Liver (tissue), 9 donors: ENCODE results near the gene RPP40. TPM values are rescaled to one million over a fixed set of nuclear protein-coding genes. Genes with fewer than 3 reads are reported as not detected.

ENCODE experiments used
- DNase-seq: peaks from one replicate; pipeline ENCODE4 v3.0.0-alpha.2; 2017; ENCODE audit warnings: low spot score
- H3K27ac ChIP-seq, 2 donors: one replicate each; pipeline ENCODE4 v1.7.0; 2013; ENCODE audit warnings: inconsistent platforms in 2 of 2, low read length in 2 of 2, control low read depth in 1 of 2, low read depth in 1 of 2, mild to moderate bottlenecking in 1 of 2
- H3K27me3 ChIP-seq, 4 donors: one replicate each; pipeline versions ENCODE4 v1.6.1 to v1.7.0; 2013; ENCODE audit warnings: low read length in 3 of 4, inconsistent platforms in 1 of 4, mild to moderate bottlenecking in 1 of 4, moderate library complexity in 1 of 4; ENCODE audit not compliant: control insufficient read depth in 4 of 4, insufficient read depth in 4 of 4
- H3K36me3 ChIP-seq, 4 donors: one replicate each; pipeline versions ENCODE4 v1.6.1 to v1.7.0; 2013; ENCODE audit warnings: low read length in 3 of 4, mild to moderate bottlenecking in 3 of 4, low read depth in 1 of 4, moderate library complexity in 1 of 4; ENCODE audit not compliant: control insufficient read depth in 4 of 4, insufficient read depth in 3 of 4
- H3K4me1 ChIP-seq, 4 donors: one replicate each; pipeline versions ENCODE4 v1.6.1 to v1.7.0; 2013; ENCODE audit warnings: low read length in 3 of 4, mild to moderate bottlenecking in 3 of 4, moderate library complexity in 1 of 4; ENCODE audit not compliant: control insufficient read depth in 4 of 4, insufficient read depth in 4 of 4
- H3K4me3 ChIP-seq, 3 donors: one replicate each; pipeline versions ENCODE4 v1.6.1 to v1.7.0; 2013; ENCODE audit warnings: low read length in 3 of 3, control low read depth in 1 of 3, low read depth in 1 of 3, mild to moderate bottlenecking in 1 of 3
- H3K9ac ChIP-seq, 2 donors: one replicate each; pipeline ENCODE4 v1.7.0; 2013; ENCODE audit warnings: low read length in 2 of 2, mild to moderate bottlenecking in 2 of 2, moderate library complexity in 2 of 2, control low read depth in 1 of 2, low read depth in 1 of 2
- H3K9me3 ChIP-seq, 4 donors: one replicate each; pipeline versions ENCODE4 v1.6.1 to v1.7.0; 2013; ENCODE audit warnings: low read length in 3 of 4; ENCODE audit not compliant: control insufficient read depth in 4 of 4
- EGR1 ChIP-seq, 2 donors: IDR thresholded peaks; 2 replicates each; pipeline ENCODE4 v1.6.1; 2016 to 2018; ENCODE audit warnings: antibody characterized with exemption in 2 of 2, low read depth in 2 of 2
- FOXA1 ChIP-seq: IDR thresholded peaks from 2 replicates; pipeline ENCODE4 v1.6.1; 2016; ENCODE audit warnings: antibody characterized with exemption
- FOXA2 ChIP-seq: IDR thresholded peaks from 2 replicates; pipeline ENCODE4 v1.6.1; 2016; ENCODE audit warnings: antibody characterized with exemption
- GABPA ChIP-seq, 2 donors: IDR thresholded peaks in 1 of 2; conservative IDR thresholded peaks in 1 of 2; 2 replicates each; pipeline ENCODE4 v1.6.1; 2016; ENCODE audit warnings: antibody characterized with exemption in 2 of 2, mild to moderate bottlenecking in 1 of 2, moderate library complexity in 1 of 2
- HNF4G ChIP-seq: IDR thresholded peaks from 2 replicates; pipeline ENCODE4 v1.6.1; 2016; ENCODE audit warnings: antibody characterized with exemption
- JUND ChIP-seq, 2 donors: IDR thresholded peaks; 2 replicates each; pipeline ENCODE4 v1.6.1; 2016; ENCODE audit warnings: antibody characterized with exemption in 2 of 2
- MAX ChIP-seq: IDR thresholded peaks from 2 replicates; pipeline ENCODE4 v1.6.1; 2016; ENCODE audit warnings: antibody characterized with exemption
- NR2F2 ChIP-seq: IDR thresholded peaks from 2 replicates; pipeline ENCODE4 v1.6.1; 2016; ENCODE audit warnings: antibody characterized with exemption
- RAD21 ChIP-seq, 2 donors: IDR thresholded peaks; 2 replicates each; pipeline ENCODE4 v1.6.1; 2016; ENCODE audit warnings: antibody characterized with exemption in 2 of 2, mild to moderate bottlenecking in 2 of 2
- RXRA ChIP-seq, 2 donors: IDR thresholded peaks; 2 replicates each; pipeline ENCODE4 v1.6.1; 2017 to 2018; ENCODE audit warnings: antibody characterized with exemption in 2 of 2, mild to moderate bottlenecking in 1 of 2
- SP1 ChIP-seq: IDR thresholded peaks from 2 replicates; pipeline ENCODE4 v1.6.1; 2018; ENCODE audit warnings: antibody characterized with exemption, mild to moderate bottlenecking
- TAF1 ChIP-seq: conservative IDR thresholded peaks from 2 replicates; pipeline ENCODE4 v1.6.1; 2016; ENCODE audit warnings: antibody characterized with exemption, mild to moderate bottlenecking
- YY1 ChIP-seq: IDR thresholded peaks from 2 replicates; pipeline ENCODE4 v1.6.1; 2016; ENCODE audit warnings: antibody characterized with exemption, mild to moderate bottlenecking
- WGBS: extraction: QIAGEN DNeasy Blood & Tissue Kit; methylation state at CpG from one replicate; pipeline ENCODE4 v1.1.7; 2013; 5-methylcytosine and 5-hydroxymethylcytosine counted together
- polyA plus RNA-seq, 2 donors: library from polyadenylated mRNA; stranded (reverse) in 1 of 2; unstranded in 1 of 2; fragments of 200-250 nt in 1 of 2; fragments of >200 nt in 1 of 2; fragmentation: Nextera tagmentation in 1 of 2; extraction: Ambion mirVana in 1 of 2; gene quantifications; one replicate each; pipeline versions ENCODE4 v1.2.1 to v1.2.3, GENCODE V29; 2013 to 2015
- total RNA-seq, 2 donors: library from RNA; depleted of rRNA; stranded (reverse); fragments of >200 nt; gene quantifications; one replicate each; pipeline ENCODE4 v1.2.3, GENCODE V29; 2014
- TF ChIP-seq, protein P1 (sequence below): fragments of 150-350 bp; IDR thresholded peaks from 2 replicates; pipeline ENCODE4 v1.5.1; 2017; ENCODE audit warnings: improper control_type of control experiment, low read depth, low read length; ENCODE audit not compliant: missing input control
- TF ChIP-seq, protein P2 (sequence below): IDR thresholded peaks from 2 replicates; pipeline ENCODE4 v1.6.1; 2016; ENCODE audit warnings: antibody characterized with exemption
- TF ChIP-seq, protein P3 (sequence below): IDR thresholded peaks from 2 replicates; pipeline ENCODE4 v1.6.1; 2016; ENCODE audit warnings: antibody characterized with exemption, mild to moderate bottlenecking
- TF ChIP-seq, protein P4 (sequence below): IDR thresholded peaks from 2 replicates; pipeline ENCODE4 v1.6.1; 2016; ENCODE audit warnings: antibody characterized with exemption
- donor health status: healthy.
- donor health status: healthy.
- donor health status: healthy.
- donor health status: healthy.
- donor health status: healthy.

The RPP40 gene
- total and polyA plus RNA-seq, 4 donors, result 5.4 to 9.5 (median 8.9) TPM

DNA sequence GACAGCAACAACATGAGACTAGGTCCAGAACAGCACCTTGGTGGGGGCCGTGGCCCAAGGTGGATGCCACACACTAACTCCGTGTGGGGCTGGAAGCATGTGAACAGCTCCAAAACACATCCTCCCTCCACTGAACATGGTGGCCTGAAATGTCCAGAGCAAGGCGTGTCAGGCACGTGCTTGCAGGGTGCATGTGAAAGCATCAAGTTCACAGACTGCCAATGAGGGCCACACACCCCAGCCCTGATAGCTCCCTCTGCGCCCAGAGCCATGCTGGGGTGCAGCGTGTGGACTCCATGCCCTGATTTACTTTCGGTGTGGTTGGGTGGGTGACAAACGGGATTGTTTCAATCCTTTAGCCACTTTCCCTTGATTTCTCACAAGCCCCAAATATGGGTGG, 20.1 kb upstream of the RPP40 start (continued):
- TF ChIP-seq, protein P1, sequence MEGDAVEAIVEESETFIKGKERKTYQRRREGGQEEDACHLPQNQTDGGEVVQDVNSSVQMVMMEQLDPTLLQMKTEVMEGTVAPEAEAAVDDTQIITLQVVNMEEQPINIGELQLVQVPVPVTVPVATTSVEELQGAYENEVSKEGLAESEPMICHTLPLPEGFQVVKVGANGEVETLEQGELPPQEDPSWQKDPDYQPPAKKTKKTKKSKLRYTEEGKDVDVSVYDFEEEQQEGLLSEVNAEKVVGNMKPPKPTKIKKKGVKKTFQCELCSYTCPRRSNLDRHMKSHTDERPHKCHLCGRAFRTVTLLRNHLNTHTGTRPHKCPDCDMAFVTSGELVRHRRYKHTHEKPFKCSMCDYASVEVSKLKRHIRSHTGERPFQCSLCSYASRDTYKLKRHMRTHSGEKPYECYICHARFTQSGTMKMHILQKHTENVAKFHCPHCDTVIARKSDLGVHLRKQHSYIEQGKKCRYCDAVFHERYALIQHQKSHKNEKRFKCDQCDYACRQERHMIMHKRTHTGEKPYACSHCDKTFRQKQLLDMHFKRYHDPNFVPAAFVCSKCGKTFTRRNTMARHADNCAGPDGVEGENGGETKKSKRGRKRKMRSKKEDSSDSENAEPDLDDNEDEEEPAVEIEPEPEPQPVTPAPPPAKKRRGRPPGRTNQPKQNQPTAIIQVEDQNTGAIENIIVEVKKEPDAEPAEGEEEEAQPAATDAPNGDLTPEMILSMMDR, result no peak
- TF ChIP-seq FOXA2 (no peak), HNF4G (no peak), JUND (IDR thresholded peaks at IDR 0.05) (no peak), GABPA (IDR thresholded peaks at IDR 0.05 in 1 of 2, conservative IDR thresholded peaks at IDR 0.05 in 1 of 2) (no peak)

DNA sequence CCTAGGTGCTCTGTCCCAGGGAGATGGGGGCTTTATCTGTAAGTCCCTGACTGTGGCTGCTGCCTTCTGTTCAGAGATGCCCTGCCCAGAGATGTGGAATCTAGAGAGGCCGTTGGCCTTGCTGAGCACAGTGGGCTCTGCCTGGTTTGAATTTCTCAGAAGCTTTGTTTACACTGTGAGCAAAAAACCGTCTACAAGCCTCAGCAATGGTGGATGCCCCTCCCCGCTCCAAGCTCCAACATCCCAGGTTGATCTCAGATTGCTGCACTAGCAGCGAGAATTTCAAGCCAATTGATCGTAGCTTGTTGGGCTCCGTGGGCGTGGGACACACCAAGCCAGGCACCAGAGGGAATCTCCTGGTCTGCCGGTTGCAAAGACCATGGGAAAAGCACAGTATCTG, 16.3 kb upstream of the RPP40 start:
- WGBS, result 77% methylated on average over 8 of the region's 8 CpGs
- Histone ChIP-seq H3K4me3 (no peak overlapping the region), H3K4me1 (no peaks in the 10 kb centered on the region), H3K27ac (no peak overlapping the region), H3K9me3 (peaks cover 0 to 5% (median 3%) of the 10 kb centered on the region in 4 donors), H3K9ac (no peak overlapping the region), H3K36me3 (no peaks in the 10 kb centered on the region), H3K27me3 (no peaks in the 10 kb centered on the region)
- DNase-seq, result no peak
- no peak for TF ChIP-seq NR2F2
- no peak for TF ChIP-seq EGR1 (IDR thresholded peaks at IDR 0.05; ENCODE audit: low read depth in 2 of 2)
- TF ChIP-seq GABPA (IDR thresholded peaks at IDR 0.05 in 1 of 2, conservative IDR thresholded peaks at IDR 0.05 in 1 of 2), result no peak
- no peak for TF ChIP-seq MAX
- no peak for TF ChIP-seq SP1
- no peak for TF ChIP-seq HNF4G
- TF ChIP-seq YY1, result no peak
- TF ChIP-seq, protein P1, result no peak
- TF ChIP-seq FOXA1, result no peak
- TF ChIP-seq, protein P2, sequence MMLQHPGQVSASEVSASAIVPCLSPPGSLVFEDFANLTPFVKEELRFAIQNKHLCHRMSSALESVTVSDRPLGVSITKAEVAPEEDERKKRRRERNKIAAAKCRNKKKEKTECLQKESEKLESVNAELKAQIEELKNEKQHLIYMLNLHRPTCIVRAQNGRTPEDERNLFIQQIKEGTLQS, result no peak
- no peak for TF ChIP-seq RXRA (IDR thresholded peaks at IDR 0.05)
- no peak for TF ChIP-seq JUND (IDR thresholded peaks at IDR 0.05)
- TF ChIP-seq, protein P3, sequence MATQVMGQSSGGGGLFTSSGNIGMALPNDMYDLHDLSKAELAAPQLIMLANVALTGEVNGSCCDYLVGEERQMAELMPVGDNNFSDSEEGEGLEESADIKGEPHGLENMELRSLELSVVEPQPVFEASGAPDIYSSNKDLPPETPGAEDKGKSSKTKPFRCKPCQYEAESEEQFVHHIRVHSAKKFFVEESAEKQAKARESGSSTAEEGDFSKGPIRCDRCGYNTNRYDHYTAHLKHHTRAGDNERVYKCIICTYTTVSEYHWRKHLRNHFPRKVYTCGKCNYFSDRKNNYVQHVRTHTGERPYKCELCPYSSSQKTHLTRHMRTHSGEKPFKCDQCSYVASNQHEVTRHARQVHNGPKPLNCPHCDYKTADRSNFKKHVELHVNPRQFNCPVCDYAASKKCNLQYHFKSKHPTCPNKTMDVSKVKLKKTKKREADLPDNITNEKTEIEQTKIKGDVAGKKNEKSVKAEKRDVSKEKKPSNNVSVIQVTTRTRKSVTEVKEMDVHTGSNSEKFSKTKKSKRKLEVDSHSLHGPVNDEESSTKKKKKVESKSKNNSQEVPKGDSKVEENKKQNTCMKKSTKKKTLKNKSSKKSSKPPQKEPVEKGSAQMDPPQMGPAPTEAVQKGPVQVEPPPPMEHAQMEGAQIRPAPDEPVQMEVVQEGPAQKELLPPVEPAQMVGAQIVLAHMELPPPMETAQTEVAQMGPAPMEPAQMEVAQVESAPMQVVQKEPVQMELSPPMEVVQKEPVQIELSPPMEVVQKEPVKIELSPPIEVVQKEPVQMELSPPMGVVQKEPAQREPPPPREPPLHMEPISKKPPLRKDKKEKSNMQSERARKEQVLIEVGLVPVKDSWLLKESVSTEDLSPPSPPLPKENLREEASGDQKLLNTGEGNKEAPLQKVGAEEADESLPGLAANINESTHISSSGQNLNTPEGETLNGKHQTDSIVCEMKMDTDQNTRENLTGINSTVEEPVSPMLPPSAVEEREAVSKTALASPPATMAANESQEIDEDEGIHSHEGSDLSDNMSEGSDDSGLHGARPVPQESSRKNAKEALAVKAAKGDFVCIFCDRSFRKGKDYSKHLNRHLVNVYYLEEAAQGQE, result no peak
- no peak for TF ChIP-seq TAF1
- TF ChIP-seq RAD21 (IDR thresholded peaks at IDR 0.05), result no peak
- TF ChIP-seq, protein P4, sequence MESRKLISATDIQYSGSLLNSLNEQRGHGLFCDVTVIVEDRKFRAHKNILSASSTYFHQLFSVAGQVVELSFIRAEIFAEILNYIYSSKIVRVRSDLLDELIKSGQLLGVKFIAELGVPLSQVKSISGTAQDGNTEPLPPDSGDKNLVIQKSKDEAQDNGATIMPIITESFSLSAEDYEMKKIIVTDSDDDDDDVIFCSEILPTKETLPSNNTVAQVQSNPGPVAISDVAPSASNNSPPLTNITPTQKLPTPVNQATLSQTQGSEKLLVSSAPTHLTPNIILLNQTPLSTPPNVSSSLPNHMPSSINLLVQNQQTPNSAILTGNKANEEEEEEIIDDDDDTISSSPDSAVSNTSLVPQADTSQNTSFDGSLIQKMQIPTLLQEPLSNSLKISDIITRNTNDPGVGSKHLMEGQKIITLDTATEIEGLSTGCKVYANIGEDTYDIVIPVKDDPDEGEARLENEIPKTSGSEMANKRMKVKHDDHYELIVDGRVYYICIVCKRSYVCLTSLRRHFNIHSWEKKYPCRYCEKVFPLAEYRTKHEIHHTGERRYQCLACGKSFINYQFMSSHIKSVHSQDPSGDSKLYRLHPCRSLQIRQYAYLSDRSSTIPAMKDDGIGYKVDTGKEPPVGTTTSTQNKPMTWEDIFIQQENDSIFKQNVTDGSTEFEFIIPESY, result no peak
